SK-N-SH (cell line): ENCODE data around the gene CLIC1. TPM values are rescaled to one million over a fixed set of nuclear protein-coding genes. Genes with fewer than 3 reads are reported as not detected.
A peak's percentile ranks its signal among the peaks of the same experiment; 100 is the strongest.

ENCODE experiments used
- CTCF ChIA-PET: fragments of 300-600, 350-600 bp; formaldehyde crosslinking; extraction: SDS; loops from one replicate; lab custom pipeline; 2021; lab: Yijun Ruan, JAX
- POLR2A ChIA-PET: fragments of 350-600 bp; sonication (Branson Sonifier 250); formaldehyde crosslinking; extraction: SDS; loops from one replicate; lab custom pipeline; 2020; ENCODE audit warnings: antibody characterized with exemption, inconsistent platforms; lab: Yijun Ruan, JAX
- DNase-seq: peaks from one replicate; pipeline ENCODE4 v3.0.0; 2012
- H2AFZ ChIP-seq: fragments of 200-600 bp; sonication (generic); 2 replicates; pipeline ENCODE4 v1.8.1; 2016; ENCODE audit warnings: antibody characterized with exemption, mild to moderate bottlenecking, low read depth
- H3F3A ChIP-seq: fragments of 200-600 bp; sonication (generic); replicated peaks from 2 replicates; pipeline ENCODE3; 2016; ENCODE audit warnings: antibody characterized with exemption, mild to moderate bottlenecking; ENCODE audit not compliant: insufficient read depth
- H3K27ac ChIP-seq, 2 experiments: fragments of 200-500 bp in 1 of 2; fragments of 200-600 bp in 1 of 2; sonication (Bioruptor generic) in 1 of 2; sonication (generic), shearing (Covaris generic) in 1 of 2; 2 replicates each; pipeline versions ENCODE4 v1.5.1 to v1.6.1; 2014 to 2016; ENCODE audit warnings: low read depth in 2 of 2, inconsistent platforms in 1 of 2, low read length in 1 of 2, mild to moderate bottlenecking in 1 of 2, mixed read lengths in 1 of 2
- H3K27me3 ChIP-seq: fragments of 200-600 bp; sonication (generic), shearing (Covaris generic); 2 replicates; pipeline ENCODE4 v1.6.1; 2016; ENCODE audit warnings: mixed run types; ENCODE audit not compliant: insufficient read depth
- H3K36me3 ChIP-seq, 2 experiments: fragments of 200-500 bp in 1 of 2; fragments of 200-600 bp in 1 of 2; sonication (Bioruptor generic) in 1 of 2; sonication (generic) in 1 of 2; replicated peaks in 1 of 2; 2 replicates each; pipeline versions ENCODE3 to v1.5.1; 2014 to 2016; ENCODE audit warnings: low read length in 1 of 2, mild to moderate bottlenecking in 1 of 2; ENCODE audit not compliant: insufficient read depth in 2 of 2, control insufficient read depth in 1 of 2
- H3K4me1 ChIP-seq, 2 experiments: fragments of 200-500 bp in 1 of 2; fragments of 200-600 bp in 1 of 2; sonication (Bioruptor generic) in 1 of 2; sonication (generic), shearing (Covaris generic) in 1 of 2; 2 replicates each; pipeline versions ENCODE4 v1.5.1 to v1.6.1; 2014 to 2016; ENCODE audit warnings: low read depth in 1 of 2, low read length in 1 of 2, mixed run types in 1 of 2; ENCODE audit not compliant: insufficient read depth in 2 of 2, control insufficient read depth in 1 of 2
- H3K4me2 ChIP-seq: fragments of 200-600 bp; sonication (generic), shearing (Covaris generic); 2 replicates; pipeline ENCODE4 v1.6.1; 2017; ENCODE audit warnings: mixed run types
- H3K4me3 ChIP-seq, 2 experiments: fragments of 200-500 bp in 1 of 2; fragments of 200-600 bp in 1 of 2; sonication (Bioruptor generic) in 1 of 2; sonication (generic), shearing (Covaris generic) in 1 of 2; 2 replicates each; pipeline versions ENCODE4 v1.5.1 to v1.8.1; 2014 to 2016; ENCODE audit warnings: low read depth in 2 of 2, inconsistent platforms in 1 of 2, low read length in 1 of 2, mild to moderate bottlenecking in 1 of 2, mixed read lengths in 1 of 2, moderate library complexity in 1 of 2
- H3K79me2 ChIP-seq: fragments of 200-600 bp; sonication (generic); 2 replicates; pipeline ENCODE4 v1.8.1; 2017; ENCODE audit warnings: mild to moderate bottlenecking; ENCODE audit not compliant: insufficient read depth
- H3K9ac ChIP-seq: fragments of 200-600 bp; sonication (generic); 2 replicates; pipeline ENCODE4 v1.6.1; 2017; ENCODE audit warnings: mixed run types
- H3K9me2 ChIP-seq: fragments of 200-600 bp; sonication (generic); 2 replicates; pipeline ENCODE4 v1.6.1; 2017; ENCODE audit warnings: mixed run types
- H3K9me3 ChIP-seq: fragments of 200-600 bp; sonication (generic); 2 replicates; pipeline ENCODE4 v1.6.1; 2017; ENCODE audit warnings: mixed run types, mild to moderate bottlenecking, moderate library complexity
- H4K20me1 ChIP-seq: fragments of 200-600 bp; sonication (generic); 2 replicates; pipeline ENCODE4 v1.6.1; 2017; ENCODE audit warnings: mild to moderate bottlenecking, mixed run types; ENCODE audit not compliant: insufficient read depth
- FOSL2 ChIP-seq: IDR thresholded peaks from 2 replicates; pipeline ENCODE4 v1.4.0; 2012; ENCODE audit warnings: low read depth, mild to moderate bottlenecking, moderate library complexity, borderline replicate concordance
- FOXJ3 ChIP-seq: sonication (generic); formaldehyde crosslinking; IDR thresholded peaks from 2 replicates; pipeline ENCODE4 v1.5.1; 2020; ENCODE audit warnings: mild to moderate bottlenecking, missing genetic modification reagents
- FOXM1 ChIP-seq: IDR thresholded peaks from 2 replicates; pipeline ENCODE4 v1.4.0; 2012; ENCODE audit warnings: low read depth, mild to moderate bottlenecking
- MEF2A ChIP-seq: IDR thresholded peaks from 2 replicates; pipeline ENCODE4 v1.4.0; 2012; ENCODE audit warnings: low read depth, borderline replicate concordance
- NRF1 ChIP-seq: IDR thresholded peaks from 2 replicates; pipeline ENCODE4 v1.6.1; 2012; ENCODE audit warnings: low read depth, mild to moderate bottlenecking, low read length
- SMC3 ChIP-seq: IDR thresholded peaks from 2 replicates; pipeline ENCODE4 v1.6.1; 2012; ENCODE audit warnings: low read depth, low read length, improper control_type of control experiment
- TAF1 ChIP-seq: IDR thresholded peaks from 2 replicates; pipeline ENCODE4 v1.6.1; 2012; ENCODE audit warnings: low read depth, mild to moderate bottlenecking, low read length, moderate library complexity, borderline replicate concordance
- TEAD4 ChIP-seq: IDR thresholded peaks from 2 replicates; pipeline ENCODE4 v1.4.0; 2012; ENCODE audit warnings: mild to moderate bottlenecking, borderline replicate concordance; ENCODE audit not compliant: insufficient read depth
- USF1 ChIP-seq: IDR thresholded peaks from 2 replicates; pipeline ENCODE4 v1.4.0; 2012; ENCODE audit warnings: low read depth, borderline replicate concordance
- WGBS: methylation state at CpG from one replicate; pipeline ENCODE4 v1.1.6; 2017; ENCODE audit warnings: low lambda C conversion rate; 5-methylcytosine and 5-hydroxymethylcytosine counted together
- polyA plus RNA-seq, 3 experiments: library from polyadenylated mRNA; depleted of rRNA; stranded (reverse); fragments of >200 nt; gene quantifications; 2 replicates each; pipeline ENCODE4 v1.2.3, GENCODE V29; 2012

Gene CLIC1
- polyA plus RNA-seq, 1 of the 3 experiments (the other 2 are of a cell fraction), result 520 TPM

- Histone ChIP-seq H4K20me1 (no peaks in the 10 kb centered on the region), H3K9ac (no peak overlapping the region), H3K4me1 (no peaks in the 10 kb centered on the region), H3K27me3 (no peaks in the 10 kb centered on the region), H3K9me3 (no peaks in the 10 kb centered on the region), H3F3A (no peaks in the 10 kb centered on the region), H2AFZ (no peak overlapping the region), H3K4me2 (no peak overlapping the region), H3K79me2 (no peaks in the 10 kb centered on the region), H3K9me2 (no peaks in the 10 kb centered on the region), H3K4me3 (no peak overlapping the region), H3K27ac (no peak overlapping the region), H3K36me3 (peaks cover 8 to 46% of the 10 kb centered on the region in 2 experiments)
- TF ChIP-seq SMC3, result no peak
- TF ChIP-seq NRF1, result no peak
- CTCF ChIA-PET, result interaction anchor here (1.0 kb wide), 2 partner anchors 43 to 137 kb away, joined by 3 to 4 read pairs; no protein-coding TSS in a partner anchor
- WGBS, result 97% methylated on average over 8 of the region's 8 CpGs
- peak; percentile 15 for DNase-seq
- POLR2A ChIA-PET, result no interaction called here
These were observed 49.0 kb downstream of the CLIC1 start for GRCh38 chr6:31687321-31687720.

GRCh38 chr6:31686483-31686882, 49.8 kb downstream of the CLIC1 start:
- Histone ChIP-seq H4K20me1 (no peaks in the 10 kb centered on the region), H3K4me2 (no peak overlapping the region), H3K9ac (no peak overlapping the region), H3K36me3 (peaks cover 8 to 40% of the 10 kb centered on the region in 2 experiments), H3K4me1 (no peaks in the 10 kb centered on the region), H3F3A (no peaks in the 10 kb centered on the region), H3K9me2 (no peaks in the 10 kb centered on the region), H3K27me3 (no peaks in the 10 kb centered on the region), H3K79me2 (no peaks in the 10 kb centered on the region), H2AFZ (no peak overlapping the region), H3K4me3 (no peak overlapping the region), H3K27ac (no peak overlapping the region), H3K9me3 (no peaks in the 10 kb centered on the region)
- no peak for TF ChIP-seq FOSL2
- TF ChIP-seq MEF2A, result no peak
- no peak for TF ChIP-seq FOXJ3 (CRISPR knock-in tag)
- TF ChIP-seq USF1, result no peak
- TF ChIP-seq FOXM1, result no peak
- WGBS, result 90% methylated on average over 5 of the region's 5 CpGs
- DNase-seq, result no peak
- ChIA-PET POLR2A (no interaction called here), CTCF (interaction anchor here (1.1 kb wide), 1 partner anchor 177 kb away, joined by 3 read pairs; no protein-coding TSS in a partner anchor)

- no peak overlapping the region for H3K4me3 ChIP-seq
- H3K79me2 ChIP-seq, result no peaks in the 10 kb centered on the region
- H4K20me1 ChIP-seq, result no peaks in the 10 kb centered on the region
- H3K27me3 ChIP-seq, result no peaks in the 10 kb centered on the region
- H3K9ac ChIP-seq, result no peak overlapping the region
- TF ChIP-seq TEAD4 (no peak), TAF1 (no peak)
- TF ChIP-seq, all 33 proteins: peak for 0
- H3K4me2 ChIP-seq, result no peak overlapping the region
- no peak overlapping the region for H3K27ac ChIP-seq
- CTCF ChIA-PET, result interaction anchor here (0.7 to 1.6 kb wide), 5 partner anchors 52 to 147 kb away, joined by 3 to 4 read pairs (median 4); partner anchors contain the start of gene VARS1
- H3K36me3 ChIP-seq, result peaks cover under 1 to 18% of the 10 kb centered on the region in 2 experiments
- H2AFZ ChIP-seq, result no peak overlapping the region
- H3K9me3 ChIP-seq, result no peaks in the 10 kb centered on the region
- 94% methylated on average over 13 of the region's 13 CpGs for WGBS
- no peaks in the 10 kb centered on the region for H3F3A ChIP-seq
- no peak for DNase-seq
- POLR2A ChIA-PET, result no interaction called here
- no peaks in the 10 kb centered on the region for H3K9me2 ChIP-seq
- H3K4me1 ChIP-seq, result peaks cover 3 to 7% of the 10 kb centered on the region in 2 experiments; a peak in 2 of 4 replicates
These were observed 52.7 kb downstream of the CLIC1 start for GRCh38 chr6:31683591-31683990.
